Mesendoderm (in vitro differentiated cells): ENCODE data around the gene ERC2.
A peak's percentile ranks its signal among the peaks of the same experiment; 100 is the strongest.

Experiments
- DNase-seq: peaks from one replicate; pipeline ENCODE4 v3.0.0; 2013
- H2AK5ac ChIP-seq: 2 replicates; pipeline ENCODE4 v1.6.1; 2013; ENCODE audit warnings: low read length, inconsistent platforms
- H2BK120ac ChIP-seq: 2 replicates; pipeline ENCODE4 v1.6.1; 2013; ENCODE audit warnings: low read depth, mild to moderate bottlenecking, low read length, moderate library complexity, mixed read lengths
- H2BK15ac ChIP-seq: replicated peaks from 2 replicates; pipeline ENCODE4 v1.6.1; 2013; ENCODE audit warnings: low read depth, mild to moderate bottlenecking, moderate library complexity
- H2BK5ac ChIP-seq: 2 replicates; pipeline ENCODE4 v1.6.1; 2013; ENCODE audit warnings: low read length, inconsistent platforms
- H3K18ac ChIP-seq: 2 replicates; pipeline ENCODE4 v1.6.1; 2013; ENCODE audit warnings: mild to moderate bottlenecking, low read length, mixed read lengths
- H3K23ac ChIP-seq: one replicate; pipeline ENCODE4 v1.6.1; 2013; ENCODE audit warnings: low read length
- H3K27ac ChIP-seq: 2 replicates; pipeline ENCODE4 v1.5.1; 2013; ENCODE audit warnings: low read depth, mild to moderate bottlenecking, inconsistent platforms, low read length, moderate library complexity
- H3K27me3 ChIP-seq: 2 replicates; pipeline ENCODE4 v1.6.1; 2013; ENCODE audit warnings: low read length, control low read depth, mild to moderate bottlenecking, inconsistent platforms; ENCODE audit not compliant: insufficient read depth, poor library complexity
- H3K36me3 ChIP-seq: 2 replicates; pipeline ENCODE4 v1.6.1; 2013; ENCODE audit warnings: low read length, inconsistent platforms; ENCODE audit not compliant: control insufficient read depth, insufficient read depth
- H3K4ac ChIP-seq: one replicate; pipeline ENCODE4 v1.6.1; 2013; ENCODE audit warnings: low read depth, mild to moderate bottlenecking, low read length, moderate library complexity
- H3K4me1 ChIP-seq: 2 replicates; pipeline ENCODE4 v1.6.1; 2013; ENCODE audit warnings: low read depth, low read length, inconsistent platforms; ENCODE audit not compliant: control insufficient read depth
- H3K4me2 ChIP-seq: 2 replicates; pipeline ENCODE4 v1.6.1; 2013; ENCODE audit warnings: low read length
- H3K4me3 ChIP-seq: 2 replicates; pipeline ENCODE4 v1.5.1; 2013; ENCODE audit warnings: mild to moderate bottlenecking, low read length
- H3K56ac ChIP-seq: one replicate; pipeline ENCODE4 v1.6.1; 2013; ENCODE audit warnings: low read length
- H3K79me1 ChIP-seq: 2 replicates; pipeline ENCODE4 v1.6.1; 2013; ENCODE audit warnings: low read length, inconsistent platforms
- H3K79me2 ChIP-seq: 2 replicates; pipeline ENCODE4 v1.6.1; 2013; ENCODE audit warnings: mild to moderate bottlenecking, low read length; ENCODE audit not compliant: control insufficient read depth, insufficient read depth
- H3K9ac ChIP-seq: 2 replicates; pipeline ENCODE4 v1.6.1; 2013; ENCODE audit warnings: low read length, inconsistent platforms
- H4K5ac ChIP-seq: one replicate; pipeline ENCODE4 v1.6.1; 2013; ENCODE audit warnings: low read length
- H4K8ac ChIP-seq: one replicate; pipeline ENCODE4 v1.6.1; 2013; ENCODE audit warnings: low read depth, mild to moderate bottlenecking, control low read depth, low read length, moderate library complexity
- whole genome bisulfite sequencing: extraction: QIAGEN DNeasy Blood & Tissue Kit; methylation state at CpG from one replicate; pipeline ENCODE4 v1.1.7; 2013; ENCODE audit warnings: low lambda C conversion rate, missing lambda C conversion rate; ENCODE audit not compliant: insufficient coverage; ENCODE audit errors: extremely low coverage; 5-methylcytosine and 5-hydroxymethylcytosine counted together

ERC2 gene

GRCh38 chr3:55497250-55497649, 971.0 kb downstream of the ERC2 start:
- no peak overlapping the region for H2BK5ac ChIP-seq
- H4K8ac ChIP-seq = no peak overlapping the region
- no peak overlapping the region for H4K5ac ChIP-seq
- no peak overlapping the region for H2BK120ac ChIP-seq
- no peaks in the 10 kb centered on the region for H3K79me2 ChIP-seq
- no peaks in the 10 kb centered on the region for H3K79me1 ChIP-seq
- no peak overlapping the region for H2AK5ac ChIP-seq
- no peak overlapping the region for H3K23ac ChIP-seq
- H3K4me3 ChIP-seq = no peak overlapping the region
- no peak overlapping the region for H2BK15ac ChIP-seq
- H3K18ac ChIP-seq = no peak overlapping the region
- H3K56ac ChIP-seq = no peak overlapping the region
- no peak overlapping the region for H3K27ac ChIP-seq
- no peaks in the 10 kb centered on the region for H3K27me3 ChIP-seq
- H3K36me3 ChIP-seq = no peaks in the 10 kb centered on the region
- no peak overlapping the region for H3K4me2 ChIP-seq
- no peak overlapping the region for H3K4ac ChIP-seq
- no peak overlapping the region for H3K9ac ChIP-seq
- no peaks in the 10 kb centered on the region for H3K4me1 ChIP-seq
- DNase-seq = no peak

GRCh38 chr3:55494976-55495375, 973.3 kb downstream of the ERC2 start:
- Histone ChIP-seq H3K56ac (no peak overlapping the region), H3K36me3 (no peaks in the 10 kb centered on the region), H3K27me3 (no peaks in the 10 kb centered on the region), H2BK5ac (no peak overlapping the region), H3K4ac (no peak overlapping the region), H2AK5ac (no peak overlapping the region), H3K18ac (no peak overlapping the region), H4K8ac (no peak overlapping the region), H4K5ac (no peak overlapping the region), H3K23ac (no peak overlapping the region), H2BK120ac (no peak overlapping the region), H3K4me3 (no peak overlapping the region), H3K79me1 (no peaks in the 10 kb centered on the region), H3K9ac (no peak overlapping the region), H3K4me2 (no peak overlapping the region), H2BK15ac (no peak overlapping the region), H3K79me2 (no peaks in the 10 kb centered on the region), H3K27ac (no peak overlapping the region), H3K4me1 (peaks cover 3% of the 10 kb centered on the region)
- DNase-seq = no peak
- no CpG with 5 or more reads among the region's 2 CpGs for WGBS

- H2BK5ac ChIP-seq = no peak overlapping the region
- no peak for DNase-seq
- H3K56ac ChIP-seq = no peak overlapping the region
- no peak overlapping the region for H3K23ac ChIP-seq
- no peak overlapping the region for H3K18ac ChIP-seq
- no peak overlapping the region for H2BK15ac ChIP-seq
- no peak overlapping the region for H3K4me2 ChIP-seq
- H3K79me2 ChIP-seq = peaks cover 3% of the 10 kb centered on the region
- no CpG with 5 or more reads among the region's 5 CpGs for WGBS
- H2BK120ac ChIP-seq = no peak overlapping the region
- H4K8ac ChIP-seq = no peak overlapping the region
- no peak overlapping the region for H4K5ac ChIP-seq
- no peak overlapping the region for H3K27ac ChIP-seq
- H3K27me3 ChIP-seq = no peaks in the 10 kb centered on the region
- H3K4me3 ChIP-seq = no peak overlapping the region
- no peak overlapping the region for H2AK5ac ChIP-seq
- peaks cover 3% of the 10 kb centered on the region for H3K4me1 ChIP-seq
- no peak overlapping the region for H3K4ac ChIP-seq
- H3K36me3 ChIP-seq = no peaks in the 10 kb centered on the region
- no peak overlapping the region for H3K9ac ChIP-seq
- no peaks in the 10 kb centered on the region for H3K79me1 ChIP-seq
Measured at GRCh38 chr3:55492976-55493375, 975.3 kb downstream of the ERC2 start.

GRCh38 chr3:55491296-55491816, 976.9 kb downstream of the ERC2 start:
- Histone ChIP-seq H2BK120ac (no peak overlapping the region), H2AK5ac (peak overlapping the region; percentile 43), H3K27me3 (no peaks in the 10 kb centered on the region), H3K9ac (no peak overlapping the region), H3K18ac (no peak overlapping the region), H3K4me2 (no peak overlapping the region), H3K4me1 (peaks cover 3% of the 10 kb centered on the region), H4K5ac (no peak overlapping the region), H3K27ac (no peak overlapping the region), H2BK5ac (no peak overlapping the region), H3K56ac (peak overlapping the region; percentile 22), H3K79me2 (peaks cover 7% of the 10 kb centered on the region), H4K8ac (no peak overlapping the region), H3K4me3 (no peak overlapping the region), H3K79me1 (no peaks in the 10 kb centered on the region), H3K4ac (no peak overlapping the region), H2BK15ac (no peak overlapping the region), H3K23ac (no peak overlapping the region), H3K36me3 (no peaks in the 10 kb centered on the region)
- no CpG with 5 or more reads among the region's 7 CpGs for WGBS
- DNase-seq = no peak

- no peak overlapping the region for H3K4me2 ChIP-seq
- no peak overlapping the region for H3K23ac ChIP-seq
- peak; percentile 18 for DNase-seq
- H3K56ac ChIP-seq = no peak overlapping the region
- H2BK120ac ChIP-seq = no peak overlapping the region
- peaks cover 9% of the 10 kb centered on the region for H3K79me2 ChIP-seq
- no peak overlapping the region for H3K4me3 ChIP-seq
- H3K79me1 ChIP-seq = no peaks in the 10 kb centered on the region
- H3K4me1 ChIP-seq = peaks cover 3% of the 10 kb centered on the region
- no peak overlapping the region for H3K18ac ChIP-seq
- no peak overlapping the region for H2AK5ac ChIP-seq
- H3K27me3 ChIP-seq = no peaks in the 10 kb centered on the region
- H3K9ac ChIP-seq = peak overlapping the region; percentile 20
- no peak overlapping the region for H4K8ac ChIP-seq
- no peak overlapping the region for H3K27ac ChIP-seq
- no peak overlapping the region for H4K5ac ChIP-seq
- no peaks in the 10 kb centered on the region for H3K36me3 ChIP-seq
- H3K4ac ChIP-seq = no peak overlapping the region
- WGBS = no CpG with 5 or more reads among the region's 3 CpGs
- H2BK15ac ChIP-seq = no peak overlapping the region
- H2BK5ac ChIP-seq = no peak overlapping the region
Measured at GRCh38 chr3:55490276-55490913, 977.9 kb downstream of the ERC2 start.

- H3K79me1 ChIP-seq = no peaks in the 10 kb centered on the region
- H4K5ac ChIP-seq = no peak overlapping the region
- no peak overlapping the region for H3K4ac ChIP-seq
- no CpG with 5 or more reads among the region's 17 CpGs for WGBS
- H3K36me3 ChIP-seq = no peaks in the 10 kb centered on the region
- no peak overlapping the region for H3K18ac ChIP-seq
- no peak overlapping the region for H3K23ac ChIP-seq
- H2BK120ac ChIP-seq = no peak overlapping the region
- no peak overlapping the region for H3K27ac ChIP-seq
- peak overlapping the region; percentile 97 for H3K4me2 ChIP-seq
- H4K8ac ChIP-seq = no peak overlapping the region
- H2AK5ac ChIP-seq = no peak overlapping the region
- H3K56ac ChIP-seq = peak overlapping the region; percentile 94
- H3K27me3 ChIP-seq = no peaks in the 10 kb centered on the region
- peak overlapping the region; percentile 80 for H3K9ac ChIP-seq
- DNase-seq = peak; percentile 76
- H3K4me1 ChIP-seq = peaks cover 4% of the 10 kb centered on the region
- peaks cover 13% of the 10 kb centered on the region for H3K79me2 ChIP-seq
- peak overlapping the region; percentile 61 for H3K4me3 ChIP-seq
- H2BK5ac ChIP-seq = peak overlapping the region; percentile 19
- no peak overlapping the region for H2BK15ac ChIP-seq
Measured at GRCh38 chr3:55489798-55490132, 978.5 kb downstream of the ERC2 start.
